K562 (cell line): ENCODE results near the gene NME2. TPM values are rescaled to one million over a fixed set of nuclear protein-coding genes. Genes with fewer than 3 reads are reported as not detected.
A peak's percentile ranks its signal among the peaks of the same experiment; 100 is the strongest.

Experiments
- CHD2 ChIP-seq: IDR thresholded peaks from 2 replicates; pipeline ENCODE4 v1.6.1; 2011; ENCODE audit warnings: low read depth, low read length
- ELF4 ChIP-seq: fragments of 450-650 bp; formaldehyde crosslinking; IDR thresholded peaks from 2 replicates; pipeline ENCODE4 v1.4.0; 2022; ENCODE audit warnings: missing genetic modification characterization
- FOSL1 ChIP-seq: fragments of 200-800 bp; sonication (Bioruptor generic); conservative IDR thresholded peaks from 2 replicates; pipeline ENCODE4 v1.6.1; 2016; ENCODE audit warnings: missing genetic modification characterization, missing compliant biosample characterization
- KLF6 ChIP-seq: fragments of 250-450 bp; sonication (Bioruptor Pico); IDR thresholded peaks from 2 replicates; pipeline ENCODE4 v1.4.0; 2020; ENCODE audit warnings: mild to moderate bottlenecking, moderate library complexity, borderline replicate concordance
- LARP7 ChIP-seq: fragments of 450-650 bp; IDR thresholded peaks from 2 replicates; pipeline ENCODE4 v1.6.1; 2016
- MEF2A ChIP-seq: IDR thresholded peaks from 2 replicates; pipeline ENCODE4 v1.6.1; 2011; ENCODE audit warnings: low read depth, mild to moderate bottlenecking, low read length, moderate library complexity; ENCODE audit not compliant: control insufficient read depth
- MTA3 ChIP-seq: fragments of 450-650 bp; formaldehyde crosslinking; IDR thresholded peaks from 2 replicates; pipeline ENCODE4 v1.6.1; 2017; ENCODE audit warnings: mild to moderate bottlenecking, borderline replicate concordance
- NFE2L1 ChIP-seq: fragments of 450-650 bp; IDR thresholded peaks from 2 replicates; pipeline ENCODE4 v1.6.1; 2016; ENCODE audit warnings: missing genetic modification characterization, low read depth, mild to moderate bottlenecking, missing compliant biosample characterization, moderate library complexity, borderline replicate concordance
- RAD51 ChIP-seq: fragments of 450-650 bp; IDR thresholded peaks from 2 replicates; pipeline ENCODE4 v1.7.1; 2016; ENCODE audit warnings: low read depth, mild to moderate bottlenecking, borderline replicate concordance
- RBM34 ChIP-seq: fragments of 200-400 bp; formaldehyde crosslinking; IDR thresholded peaks from 2 replicates; pipeline ENCODE4 v1.6.1; 2018; ENCODE audit warnings: low read length, borderline replicate concordance; ENCODE audit not compliant: insufficient read depth
- SIN3B ChIP-seq: fragments of 450-650 bp; IDR thresholded peaks from 2 replicates; pipeline ENCODE4 v1.6.1; 2017; ENCODE audit warnings: low read depth, mild to moderate bottlenecking, moderate library complexity
- SMAD1 ChIP-seq: fragments of 150-350 bp; IDR thresholded peaks from 2 replicates; pipeline ENCODE4 v1.6.1; 2014; ENCODE audit warnings: low read length, low read depth; ENCODE audit not compliant: partially characterized antibody
- SRF ChIP-seq, 2 experiments: fragments of 250-450, 450-650 bp in 1 of 2; sonication (Bioruptor Pico) in 1 of 2; sonication (generic) in 1 of 2; formaldehyde crosslinking; IDR thresholded peaks; 2 replicates each; pipeline versions ENCODE4 v1.5.0 to v1.5.1; 2020 to 2022; ENCODE audit warnings: mild to moderate bottlenecking in 1 of 2, missing genetic modification reagents in 1 of 2
- ZNF217 ChIP-seq: sonication (generic); formaldehyde crosslinking; IDR thresholded peaks from 2 replicates; pipeline ENCODE4 v1.8.0; 2022; ENCODE audit warnings: mild to moderate bottlenecking, missing genetic modification reagents
- ZNF224 ChIP-seq: sonication (generic); formaldehyde crosslinking; IDR thresholded peaks from 2 replicates; pipeline ENCODE4 v1.8.0; 2022; ENCODE audit warnings: mild to moderate bottlenecking, missing genetic modification reagents
- polyA plus RNA-seq, 8 experiments: library from polyadenylated mRNA; depleted of rRNA in 4 of 8; stranded (reverse) in 5 of 8; unstranded in 3 of 8; fragments of >200 nt; fragmentation: Nextera tagmentation in 2 of 8; fragmentation: Illumina TruSeq in 1 of 8; extraction: Ambion mirVana in 2 of 8; extraction: Trizol in 1 of 8; gene quantifications; 2 replicates each; pipeline versions ENCODE4 v1.2.1 to v1.2.3, GENCODE V29; 2011 to 2014; ENCODE audit warnings: inconsistent platforms in 1 of 8, missing spikeins in 1 of 8
- total RNA-seq, 7 experiments: library from RNA; depleted of rRNA in 6 of 7; stranded (reverse); fragments of >200 nt in 6 of 7; fragmentation: Illumina TruSeq in 2 of 7; extraction: Trizol in 2 of 7; gene quantifications; 2 replicates each; pipeline versions ENCODE4 v1.2.1 to v1.2.3, GENCODE V29; 2011 to 2021; ENCODE audit warnings: low replicate concordance in 1 of 7
- TF ChIP-seq, protein P1 (sequence below): IDR thresholded peaks from 2 replicates; pipeline ENCODE4 v1.6.1; 2014; ENCODE audit warnings: antibody characterized with exemption
- TF ChIP-seq, protein P2 (sequence below): fragments of 450-650 bp; IDR thresholded peaks from 2 replicates; pipeline ENCODE4 v1.6.1; 2017; ENCODE audit warnings: mild to moderate bottlenecking, moderate library complexity
- TF ChIP-seq, protein P3 (sequence below): sonication (generic); formaldehyde crosslinking; IDR thresholded peaks from 2 replicates; pipeline ENCODE4 v1.8.1; 2023; ENCODE audit warnings: mild to moderate bottlenecking, missing genetic modification reagents, moderate library complexity
- TF ChIP-seq, protein P4 (sequence below): sonication (generic); formaldehyde crosslinking; IDR thresholded peaks from 2 replicates; pipeline ENCODE4 v1.8.0; 2022; ENCODE audit warnings: mild to moderate bottlenecking, missing genetic modification reagents
- TF ChIP-seq, protein P5 (sequence below): fragments of 450-650 bp; IDR thresholded peaks from 2 replicates; pipeline ENCODE4 v1.7.0; 2016; ENCODE audit warnings: borderline replicate concordance

The NME2 gene
- total and polyA plus RNA-seq, 9 of the 15 experiments (the other 6 are each of a cell fraction or from before 2014, with no cell fraction given), result 684 to 1,202 (median 924) TPM

DNA sequence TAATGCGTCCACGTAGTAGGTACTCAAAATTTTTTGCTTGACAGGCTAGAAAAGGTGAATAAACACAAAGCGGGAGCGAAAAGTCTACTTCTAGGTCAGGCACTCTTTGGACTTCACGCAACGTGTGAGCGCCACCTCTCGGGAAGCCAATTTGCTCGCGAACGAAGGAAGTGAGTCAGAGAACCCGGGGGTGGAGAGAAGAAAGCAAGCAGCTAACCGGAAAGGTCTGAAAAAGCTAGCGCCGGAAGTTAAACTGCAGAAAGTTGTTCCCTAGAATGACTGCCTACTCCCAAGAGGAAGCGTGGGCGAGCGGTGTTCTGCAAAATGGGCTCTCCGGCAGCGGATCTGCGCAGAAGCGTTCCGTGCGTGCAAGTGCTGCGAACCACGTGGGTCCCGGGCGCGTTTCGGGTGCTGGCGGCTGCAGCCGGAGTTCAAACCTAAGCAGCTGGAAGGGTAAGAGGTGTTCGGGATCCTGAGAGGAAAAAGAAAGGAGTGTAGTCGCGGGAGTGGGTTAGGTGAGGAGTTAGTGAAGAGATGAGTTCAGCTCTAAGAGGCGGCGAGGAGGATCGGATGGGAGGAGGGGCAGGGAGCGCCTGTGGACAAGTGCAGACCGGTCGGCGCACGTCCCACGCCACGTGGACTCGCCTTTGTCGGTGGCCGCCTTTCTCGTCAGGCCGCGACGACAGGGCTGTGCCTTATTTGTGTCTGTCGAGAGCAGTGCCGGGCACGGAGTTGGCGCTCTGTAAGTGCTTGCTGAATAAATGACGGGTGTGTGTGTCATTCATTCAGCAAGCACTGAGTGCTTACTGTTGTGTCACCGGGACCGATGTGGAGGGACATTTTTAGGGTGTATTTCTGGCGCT, 12.8 kb upstream of the NME2 start, which contains the start of gene NME1 (continued):
- TF ChIP-seq SIN3B (peak; percentile 82), SMAD1 (peak; percentile 84), RBM34 (no peak), RAD51 (peak; percentile 86), MEF2A (peak; percentile 70), LARP7 (peak; percentile 98), SRF (CRISPR knock-in tag; IDR thresholded peaks at IDR 0.05) (peak in 1 of 2 experiments; percentile 57; a peak in 1 of 4 replicates), ELF4 (CRISPR knock-in tag) (0 out of 2 replicates have a peak, but pooled peaks have one; percentile 29), FOSL1 (tag) (peak; percentile 96), MTA3 (peak; percentile 91), CHD2 (peak; percentile 63), KLF6 (peak; percentile 51; the same call in 1 of the 2 replicates), NFE2L1 (tag) (no peak), ZNF217 (no peak), ZNF224 (0 out of 2 replicates have a peak, but pooled peaks have one; percentile 83)
- TF ChIP-seq, protein P1, sequence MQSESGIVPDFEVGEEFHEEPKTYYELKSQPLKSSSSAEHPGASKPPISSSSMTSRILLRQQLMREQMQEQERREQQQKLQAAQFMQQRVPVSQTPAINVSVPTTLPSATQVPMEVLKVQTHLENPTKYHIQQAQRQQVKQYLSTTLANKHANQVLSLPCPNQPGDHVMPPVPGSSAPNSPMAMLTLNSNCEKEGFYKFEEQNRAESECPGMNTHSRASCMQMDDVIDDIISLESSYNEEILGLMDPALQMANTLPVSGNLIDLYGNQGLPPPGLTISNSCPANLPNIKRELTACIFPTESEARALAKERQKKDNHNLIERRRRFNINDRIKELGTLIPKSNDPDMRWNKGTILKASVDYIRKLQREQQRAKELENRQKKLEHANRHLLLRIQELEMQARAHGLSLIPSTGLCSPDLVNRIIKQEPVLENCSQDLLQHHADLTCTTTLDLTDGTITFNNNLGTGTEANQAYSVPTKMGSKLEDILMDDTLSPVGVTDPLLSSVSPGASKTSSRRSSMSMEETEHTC, result peak; percentile 88
- TF ChIP-seq, protein P2, sequence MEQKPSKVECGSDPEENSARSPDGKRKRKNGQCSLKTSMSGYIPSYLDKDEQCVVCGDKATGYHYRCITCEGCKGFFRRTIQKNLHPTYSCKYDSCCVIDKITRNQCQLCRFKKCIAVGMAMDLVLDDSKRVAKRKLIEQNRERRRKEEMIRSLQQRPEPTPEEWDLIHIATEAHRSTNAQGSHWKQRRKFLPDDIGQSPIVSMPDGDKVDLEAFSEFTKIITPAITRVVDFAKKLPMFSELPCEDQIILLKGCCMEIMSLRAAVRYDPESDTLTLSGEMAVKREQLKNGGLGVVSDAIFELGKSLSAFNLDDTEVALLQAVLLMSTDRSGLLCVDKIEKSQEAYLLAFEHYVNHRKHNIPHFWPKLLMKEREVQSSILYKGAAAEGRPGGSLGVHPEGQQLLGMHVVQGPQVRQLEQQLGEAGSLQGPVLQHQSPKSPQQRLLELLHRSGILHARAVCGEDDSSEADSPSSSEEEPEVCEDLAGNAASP, result no peak
- TF ChIP-seq, protein P3, sequence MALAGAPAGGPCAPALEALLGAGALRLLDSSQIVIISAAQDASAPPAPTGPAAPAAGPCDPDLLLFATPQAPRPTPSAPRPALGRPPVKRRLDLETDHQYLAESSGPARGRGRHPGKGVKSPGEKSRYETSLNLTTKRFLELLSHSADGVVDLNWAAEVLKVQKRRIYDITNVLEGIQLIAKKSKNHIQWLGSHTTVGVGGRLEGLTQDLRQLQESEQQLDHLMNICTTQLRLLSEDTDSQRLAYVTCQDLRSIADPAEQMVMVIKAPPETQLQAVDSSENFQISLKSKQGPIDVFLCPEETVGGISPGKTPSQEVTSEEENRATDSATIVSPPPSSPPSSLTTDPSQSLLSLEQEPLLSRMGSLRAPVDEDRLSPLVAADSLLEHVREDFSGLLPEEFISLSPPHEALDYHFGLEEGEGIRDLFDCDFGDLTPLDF (CRISPR knock-in tag), result peak; percentile 88
- TF ChIP-seq, protein P4, sequence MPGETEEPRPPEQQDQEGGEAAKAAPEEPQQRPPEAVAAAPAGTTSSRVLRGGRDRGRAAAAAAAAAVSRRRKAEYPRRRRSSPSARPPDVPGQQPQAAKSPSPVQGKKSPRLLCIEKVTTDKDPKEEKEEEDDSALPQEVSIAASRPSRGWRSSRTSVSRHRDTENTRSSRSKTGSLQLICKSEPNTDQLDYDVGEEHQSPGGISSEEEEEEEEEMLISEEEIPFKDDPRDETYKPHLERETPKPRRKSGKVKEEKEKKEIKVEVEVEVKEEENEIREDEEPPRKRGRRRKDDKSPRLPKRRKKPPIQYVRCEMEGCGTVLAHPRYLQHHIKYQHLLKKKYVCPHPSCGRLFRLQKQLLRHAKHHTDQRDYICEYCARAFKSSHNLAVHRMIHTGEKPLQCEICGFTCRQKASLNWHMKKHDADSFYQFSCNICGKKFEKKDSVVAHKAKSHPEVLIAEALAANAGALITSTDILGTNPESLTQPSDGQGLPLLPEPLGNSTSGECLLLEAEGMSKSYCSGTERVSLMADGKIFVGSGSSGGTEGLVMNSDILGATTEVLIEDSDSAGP, result peak; percentile 74; the same call in 1 of the 2 replicates
- TF ChIP-seq, protein P5, sequence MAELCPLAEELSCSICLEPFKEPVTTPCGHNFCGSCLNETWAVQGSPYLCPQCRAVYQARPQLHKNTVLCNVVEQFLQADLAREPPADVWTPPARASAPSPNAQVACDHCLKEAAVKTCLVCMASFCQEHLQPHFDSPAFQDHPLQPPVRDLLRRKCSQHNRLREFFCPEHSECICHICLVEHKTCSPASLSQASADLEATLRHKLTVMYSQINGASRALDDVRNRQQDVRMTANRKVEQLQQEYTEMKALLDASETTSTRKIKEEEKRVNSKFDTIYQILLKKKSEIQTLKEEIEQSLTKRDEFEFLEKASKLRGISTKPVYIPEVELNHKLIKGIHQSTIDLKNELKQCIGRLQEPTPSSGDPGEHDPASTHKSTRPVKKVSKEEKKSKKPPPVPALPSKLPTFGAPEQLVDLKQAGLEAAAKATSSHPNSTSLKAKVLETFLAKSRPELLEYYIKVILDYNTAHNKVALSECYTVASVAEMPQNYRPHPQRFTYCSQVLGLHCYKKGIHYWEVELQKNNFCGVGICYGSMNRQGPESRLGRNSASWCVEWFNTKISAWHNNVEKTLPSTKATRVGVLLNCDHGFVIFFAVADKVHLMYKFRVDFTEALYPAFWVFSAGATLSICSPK, result peak; percentile 94; the same call in 1 of the 2 replicates
